PC-9 (cell line): Measurements from ENCODE around the gene BTAF1. TPM values are rescaled to one million over a fixed set of nuclear protein-coding genes. Genes with fewer than 3 reads are reported as not detected.

Source experiments
- BruUV-seq: library from RNA; stranded (reverse); fragments of 400-500 nt; replicated peaks from 2 replicates; lab custom pipeline; 2021; lab: Mats Ljungman, UMichigan
- CTCF ChIA-PET: fragments of 300-600 bp; sonication (Branson Sonifier 250); formaldehyde crosslinking; loops from one replicate; lab custom pipeline; 2022; ENCODE audit warnings: antibody characterized with exemption; lab: Charles Lee
- POLR2A ChIA-PET: fragments of 300-600 bp; sonication (Branson Sonifier 250); formaldehyde crosslinking; loops from one replicate; lab custom pipeline; 2022; ENCODE audit warnings: antibody characterized with exemption; ENCODE audit not compliant: unreplicated experiment; lab: Charles Lee
- DNase-seq, 2 experiments: peaks; one replicate each; pipeline versions ENCODE4 v3.0.0 to v3.0.0-alpha.2; 2015 to 2022; ENCODE audit warnings: mixed read lengths in 1 of 2
- H2AFZ ChIP-seq: fragments of 200-600 bp; sonication (generic); 2 replicates; pipeline ENCODE4 v1.8.1; 2017; ENCODE audit warnings: antibody characterized with exemption
- H3F3A ChIP-seq: fragments of 200-600 bp; sonication (generic); 2 replicates; pipeline ENCODE4 v1.8.1; 2017; ENCODE audit warnings: antibody characterized with exemption, mild to moderate bottlenecking, low read depth; ENCODE audit not compliant: insufficient read depth
- H3K27ac ChIP-seq: fragments of 200-600 bp; sonication (generic); 2 replicates; pipeline ENCODE4 v1.6.1; 2016; ENCODE audit warnings: mixed run types
- H3K27me3 ChIP-seq: fragments of 200-600 bp; sonication (generic); 2 replicates; pipeline ENCODE4 v1.6.1; 2016; ENCODE audit warnings: low read depth, mixed run types; ENCODE audit not compliant: insufficient read depth
- H3K36me3 ChIP-seq: fragments of 200-600 bp; sonication (generic); 2 replicates; pipeline ENCODE4 v1.6.1; 2016; ENCODE audit warnings: low read depth, mixed run types
- H3K4me1 ChIP-seq: fragments of 200-600 bp; sonication (generic); replicated peaks from 2 replicates; pipeline ENCODE4 v1.6.1; 2016; ENCODE audit warnings: mixed run types; ENCODE audit not compliant: insufficient read depth
- H3K4me2 ChIP-seq: fragments of 200-600 bp; sonication (generic); 2 replicates; pipeline ENCODE4 v1.6.1; 2017; ENCODE audit warnings: mixed run types
- H3K4me3 ChIP-seq: fragments of 200-600 bp; sonication (generic); 2 replicates; pipeline ENCODE4 v1.6.1; 2016; ENCODE audit warnings: mixed run types
- H3K79me2 ChIP-seq: fragments of 200-600 bp; sonication (generic); 2 replicates; pipeline ENCODE4 v1.6.1; 2017; ENCODE audit warnings: low read depth, mixed run types
- H3K9me2 ChIP-seq: fragments of 200-600 bp; sonication (generic); 2 replicates; pipeline ENCODE4 v1.8.1; 2017; ENCODE audit warnings: mild to moderate bottlenecking; ENCODE audit not compliant: insufficient read depth
- H3K9me3 ChIP-seq: fragments of 200-600 bp; sonication (generic); 2 replicates; pipeline ENCODE4 v1.8.1; 2016; ENCODE audit warnings: low read depth; ENCODE audit not compliant: insufficient read depth
- H4K20me1 ChIP-seq: fragments of 200-600 bp; sonication (generic); 2 replicates; pipeline ENCODE4 v1.8.1; 2017; ENCODE audit not compliant: insufficient read depth
- CTCF ChIP-seq: fragments of 200-600 bp; sonication (generic); conservative IDR thresholded peaks from 2 replicates; pipeline ENCODE4 v1.6.1; 2017; ENCODE audit warnings: mixed run types, antibody characterized with exemption, mild to moderate bottlenecking, moderate library complexity
- EZH2 ChIP-seq: fragments of 200-600 bp; sonication (generic); IDR thresholded peaks from 2 replicates; pipeline ENCODE4 v1.8.0; 2017; ENCODE audit warnings: antibody characterized with exemption, low read depth
- intact Hi-C: fragments of 100-400 bp; cut with micrococcal nuclease; formaldehyde crosslinking; loops from one replicate; pipeline ENCODE4 v1.10.0; 2022; ENCODE audit not compliant: unreplicated experiment
- total RNA-seq: library from RNA; stranded (reverse); gene quantifications from 2 replicates; pipeline ENCODE4 v1.2.3, GENCODE V29; 2021

Gene BTAF1
- total RNA-seq, 1 experiment from 2014 or later = 19.0 TPM

- H4K20me1 ChIP-seq = no peaks in the 10 kb centered on the region
- intact Hi-C loops = no loop called here
- no peaks in the 10 kb centered on the region for H3F3A ChIP-seq
- CTCF ChIA-PET = no interaction called here
- TF ChIP-seq CTCF = no peak
- TF ChIP-seq EZH2 = no peak
- H3K4me2 ChIP-seq = no peak overlapping the region
- DNase-seq = no peak
- H3K27me3 ChIP-seq = no peaks in the 10 kb centered on the region
- H3K27ac ChIP-seq = no peak overlapping the region
- no peaks in the 10 kb centered on the region for H3K9me3 ChIP-seq
- no peaks in the 10 kb centered on the region for H3K9me2 ChIP-seq
- H3K36me3 ChIP-seq = no peaks in the 10 kb centered on the region
- no peak overlapping the region for H3K4me3 ChIP-seq
- no TSS peak for BruUV-seq
- H3K4me1 ChIP-seq = no peaks in the 10 kb centered on the region
- H2AFZ ChIP-seq = no peak overlapping the region
- no peaks in the 10 kb centered on the region for H3K79me2 ChIP-seq
- POLR2A ChIA-PET = no interaction called here
Observed at GRCh38 chr10:92064506-92064905, 140.9 kb downstream of the BTAF1 start.

- Histone ChIP-seq H3K9me2 (no peaks in the 10 kb centered on the region), H3K4me3 (no peak overlapping the region), H3K27me3 (no peaks in the 10 kb centered on the region), H3F3A (no peaks in the 10 kb centered on the region), H3K4me1 (no peaks in the 10 kb centered on the region), H3K36me3 (no peaks in the 10 kb centered on the region), H3K9me3 (no peaks in the 10 kb centered on the region), H3K4me2 (no peak overlapping the region), H3K79me2 (no peaks in the 10 kb centered on the region), H3K27ac (no peak overlapping the region), H2AFZ (no peak overlapping the region), H4K20me1 (no peaks in the 10 kb centered on the region)
- no peak for DNase-seq
- BruUV-seq = no TSS peak
- intact Hi-C loops = no loop called here
- ChIA-PET CTCF (no interaction called here), POLR2A (no interaction called here)
- TF ChIP-seq EZH2 (no peak), CTCF (no peak)
Observed at GRCh38 chr10:92066386-92066785, 142.8 kb downstream of the BTAF1 start.

- H2AFZ ChIP-seq = no peak overlapping the region
- TF ChIP-seq EZH2 (no peak), CTCF (no peak)
- H3K9me2 ChIP-seq = no peaks in the 10 kb centered on the region
- DNase-seq = no peak
- no peaks in the 10 kb centered on the region for H3F3A ChIP-seq
- no peaks in the 10 kb centered on the region for H4K20me1 ChIP-seq
- intact Hi-C loops = loop anchor here (1.0 kb wide), 1 partner anchor 7 kb away; no protein-coding TSS in a partner anchor
- H3K79me2 ChIP-seq = no peaks in the 10 kb centered on the region
- BruUV-seq = no TSS peak
- no peaks in the 10 kb centered on the region for H3K36me3 ChIP-seq
- POLR2A ChIA-PET = no interaction called here
- no peak overlapping the region for H3K27ac ChIP-seq
- H3K27me3 ChIP-seq = no peaks in the 10 kb centered on the region
- CTCF ChIA-PET = no interaction called here
- H3K4me3 ChIP-seq = no peak overlapping the region
- no peaks in the 10 kb centered on the region for H3K4me1 ChIP-seq
- H3K4me2 ChIP-seq = no peak overlapping the region
- no peaks in the 10 kb centered on the region for H3K9me3 ChIP-seq
Observed at GRCh38 chr10:92068900-92069299, 145.3 kb downstream of the BTAF1 start.
